Superior temporal gyrus (tissue), 1 donor: ENCODE data around the gene BMP5.

ENCODE experiments used
- DNase-seq: peaks from one replicate; pipeline ENCODE4 v3.0.0-alpha.2; 2016; ENCODE audit errors: extremely low spot score

The BMP5 gene

GRCh38 chr6:55812509-55812908, 62.9 kb downstream of the BMP5 start:
- DNase-seq = no peak

GRCh38 chr6:55811074-55811473, 64.3 kb downstream of the BMP5 start:
- no peak for DNase-seq

DNA sequence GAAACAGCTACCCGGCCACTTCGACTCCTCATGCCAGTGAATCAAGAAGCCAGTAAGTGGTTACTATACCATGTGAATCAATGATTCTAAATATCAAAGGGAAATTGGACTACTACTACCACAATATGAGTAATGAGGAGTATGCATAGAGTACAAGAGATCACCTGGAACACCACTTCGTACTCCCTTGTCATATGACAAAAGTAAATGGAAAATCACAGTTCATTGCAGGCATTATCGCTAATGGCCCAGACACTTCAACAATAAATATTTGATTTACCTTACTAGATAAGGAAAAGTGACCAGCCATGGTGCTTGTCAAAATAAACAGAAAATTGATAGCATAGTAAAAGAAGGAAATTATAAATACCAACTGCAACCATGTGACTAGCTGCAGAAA, 73.1 kb downstream of the BMP5 start:
- DNase-seq = no peak

DNA sequence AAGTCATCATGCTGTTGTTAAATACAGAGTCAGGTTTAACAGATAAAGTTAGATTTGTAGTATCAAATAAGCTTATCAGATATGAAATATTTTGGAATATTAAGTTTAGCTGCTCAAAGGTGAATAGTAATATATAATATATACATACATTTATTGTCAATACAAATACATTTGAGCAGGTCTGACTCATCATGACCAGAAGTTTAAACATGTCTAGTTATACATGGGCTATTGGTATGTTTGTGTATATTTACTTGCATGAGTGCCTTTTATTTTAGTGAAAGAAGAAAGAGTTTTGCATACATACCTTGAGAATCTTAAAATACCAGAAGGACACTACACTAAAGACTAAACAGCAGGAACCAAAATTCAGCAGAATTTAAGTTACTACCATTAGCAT, 76.8 kb downstream of the BMP5 start:
- no peak for DNase-seq

- DNase-seq = no peak
Measured at GRCh38 chr6:55794136-55794812, 81.1 kb downstream of the BMP5 start.

DNA sequence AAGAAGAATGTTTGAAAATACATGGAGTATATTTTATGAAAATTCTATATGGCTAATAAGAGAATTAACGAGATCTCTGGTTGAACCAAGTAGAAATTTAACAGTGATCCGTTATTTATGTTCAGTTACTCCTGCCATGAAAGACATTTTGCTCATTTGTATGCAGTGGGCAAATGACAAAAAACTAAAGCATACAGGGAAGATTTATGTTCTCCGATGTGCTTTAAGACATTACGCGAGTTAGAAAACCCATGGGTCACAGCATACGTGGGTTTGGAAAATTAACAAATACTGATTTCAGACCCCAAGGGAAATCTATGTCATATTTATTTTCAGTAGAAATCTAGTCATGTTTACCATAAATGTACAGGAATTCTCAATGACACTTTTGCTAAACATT, 90.1 kb downstream of the BMP5 start:
- no peak for DNase-seq

- DNase-seq = no peak
Measured at GRCh38 chr6:55782275-55782674, 93.1 kb downstream of the BMP5 start.

DNA sequence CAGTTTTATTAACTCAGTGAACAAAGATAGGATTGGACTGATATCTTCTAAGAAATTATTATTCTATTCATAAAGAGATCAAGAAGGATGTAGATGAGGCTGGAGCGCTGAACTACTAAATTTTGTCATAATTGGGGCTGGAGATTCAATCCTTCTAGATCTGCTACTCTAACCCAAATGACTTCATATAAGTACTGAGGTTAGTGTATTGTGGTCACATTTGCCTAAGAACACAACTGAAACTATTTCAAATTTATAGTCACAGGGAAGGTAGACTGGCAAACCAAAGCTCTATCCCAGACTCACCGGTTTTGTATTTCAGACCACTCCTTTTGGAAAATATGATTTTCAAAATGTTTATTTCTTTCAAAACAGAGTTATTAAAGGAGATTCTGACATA, 96.7 kb downstream of the BMP5 start:
- DNase-seq = no peak

DNA sequence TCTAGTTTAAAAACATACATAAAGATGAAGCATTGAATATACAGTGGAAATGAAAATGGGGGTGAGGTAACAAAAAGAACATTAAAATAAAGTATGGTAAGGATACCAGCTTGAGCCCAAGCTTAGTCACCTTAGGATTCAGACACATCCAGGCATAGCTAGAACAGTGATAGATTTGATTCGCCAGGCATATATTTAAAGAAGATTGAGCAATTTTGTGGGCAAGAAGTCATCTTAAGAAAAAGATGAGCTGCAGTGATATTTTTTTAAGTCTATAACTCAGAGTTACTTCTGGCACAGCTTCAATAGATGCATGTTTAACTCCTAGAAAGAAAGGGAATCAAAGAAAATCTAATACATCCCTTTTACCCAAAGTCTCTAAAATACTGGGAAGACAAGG, 97.9 kb downstream of the BMP5 start:
- no peak for DNase-seq

- DNase-seq = no peak
Measured at GRCh38 chr6:55776113-55776512, 99.3 kb downstream of the BMP5 start.

GRCh38 chr6:55775029-55775318, 100.4 kb downstream of the BMP5 start:
- DNase-seq = no peak

DNA sequence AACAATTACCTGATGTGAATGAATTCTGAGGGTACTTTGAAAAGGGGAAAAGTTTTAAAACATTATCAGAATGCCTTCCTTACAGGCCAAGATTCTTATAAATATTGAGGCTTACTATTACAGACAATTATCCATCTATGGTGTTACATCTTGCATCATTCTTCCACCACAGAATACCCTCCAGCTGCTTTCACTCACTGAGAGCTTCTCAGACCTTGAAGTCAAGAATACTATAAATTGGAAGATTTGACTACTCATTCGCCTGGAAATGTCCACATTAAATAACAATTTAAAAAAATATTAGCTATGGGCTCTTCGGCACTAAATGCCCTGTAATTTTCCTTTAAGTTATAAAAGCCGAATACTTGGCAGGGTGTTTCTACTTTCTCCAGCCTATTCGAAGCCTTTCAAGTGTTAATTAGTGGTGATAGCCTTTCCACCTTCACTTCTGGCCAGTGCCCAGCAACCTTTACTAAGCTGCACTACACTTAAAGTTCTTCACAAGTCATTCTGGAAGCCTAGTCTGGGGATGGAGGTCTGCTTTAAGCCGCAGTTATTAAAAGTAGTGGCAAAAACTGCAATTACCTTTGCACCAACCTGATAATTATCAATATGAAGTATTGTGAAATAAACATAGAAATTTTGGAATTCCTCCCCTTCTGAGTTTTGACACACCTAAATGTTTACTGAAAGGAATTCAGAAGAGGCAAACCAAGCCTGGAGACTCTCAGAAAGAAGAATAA, 100.9 kb downstream of the BMP5 start:
- DNase-seq = no peak

- no peak for DNase-seq
Measured at GRCh38 chr6:55773620-55774216, 101.7 kb downstream of the BMP5 start.

DNA sequence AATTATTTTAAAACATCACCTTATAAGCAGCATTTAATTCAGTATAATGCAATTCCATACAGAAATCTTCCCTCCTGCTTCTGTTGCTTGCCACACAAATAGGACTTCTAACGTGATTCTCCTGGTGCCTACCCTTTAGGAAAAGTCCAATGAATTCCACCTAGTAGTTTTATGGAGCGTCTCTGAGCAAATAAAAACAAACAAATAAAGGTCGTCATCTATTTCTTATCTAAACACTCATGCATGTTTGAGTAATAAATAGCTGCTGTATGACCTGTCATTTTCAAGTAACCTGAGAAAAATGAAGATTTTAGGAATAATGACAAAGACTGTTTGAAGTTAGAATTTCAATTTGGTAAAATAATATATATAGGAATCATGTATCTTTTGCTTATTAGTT, 102.7 kb downstream of the BMP5 start:
- DNase-seq = no peak

DNA sequence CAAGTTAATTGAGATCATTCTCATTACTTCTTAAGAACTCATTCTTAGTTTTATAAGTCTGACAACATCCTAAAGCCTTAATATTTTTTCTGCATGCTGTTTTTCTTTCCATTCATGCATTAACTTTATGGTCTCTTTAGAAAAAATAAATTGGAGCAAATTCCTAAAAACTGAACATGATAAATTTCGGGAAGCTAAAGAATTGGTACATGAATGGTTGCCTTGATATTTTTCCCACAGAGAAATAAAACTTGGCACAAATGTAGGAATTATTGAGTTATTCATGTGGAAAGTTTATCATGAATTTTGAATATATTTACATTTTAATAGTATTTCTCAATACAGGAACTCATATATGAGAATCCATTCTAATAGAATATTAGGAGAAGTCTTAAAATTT, 115.9 kb downstream of the BMP5 start:
- no peak for DNase-seq

- DNase-seq = no peak
Measured at GRCh38 chr6:55758156-55758937, 117.0 kb downstream of the BMP5 start.

- no peak for DNase-seq
Measured at GRCh38 chr6:55756531-55757031, 118.8 kb downstream of the BMP5 start.

DNA sequence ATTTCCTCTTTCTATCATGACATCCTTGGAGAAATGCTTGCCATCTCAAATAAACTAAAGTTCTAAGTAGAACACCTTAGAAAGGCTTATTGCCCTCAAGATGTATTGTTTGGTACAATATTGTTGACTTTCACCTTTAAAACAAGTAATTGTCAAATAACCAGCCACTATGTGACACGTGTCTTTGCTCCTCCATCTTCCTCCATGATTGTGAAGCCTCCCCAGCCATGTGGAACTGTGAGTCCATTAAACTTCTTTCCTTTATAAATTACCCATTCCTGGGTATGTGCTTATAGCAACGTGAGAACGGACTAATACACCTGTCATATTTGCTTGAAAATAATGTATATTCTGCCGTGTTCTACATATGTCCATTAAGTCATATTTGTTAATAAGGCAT, 126.5 kb downstream of the BMP5 start:
- no peak for DNase-seq

DNA sequence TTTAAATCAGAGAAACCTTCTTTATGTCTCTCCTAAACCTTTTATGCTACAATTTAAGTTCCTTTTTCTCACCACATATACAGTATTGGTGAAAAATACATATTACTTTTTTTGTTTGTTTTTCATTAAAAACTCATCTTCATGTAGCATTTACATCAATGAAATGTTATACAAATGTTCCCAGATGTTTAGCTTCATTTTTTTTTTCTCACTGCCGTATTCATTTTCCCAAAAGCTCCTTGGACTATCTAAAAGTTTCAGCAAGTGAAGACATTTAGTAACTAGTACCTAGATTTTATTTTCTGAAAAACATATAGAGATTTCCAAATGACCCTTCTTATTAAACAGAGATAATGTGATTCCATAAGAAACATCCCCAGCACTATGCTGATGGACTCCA, 128.9 kb downstream of the BMP5 start:
- no peak for DNase-seq

- no peak for DNase-seq
Measured at GRCh38 chr6:55734256-55734655, 141.1 kb downstream of the BMP5 start.

- DNase-seq = no peak
Measured at GRCh38 chr6:55729665-55730064, 145.7 kb downstream of the BMP5 start.

GRCh38 chr6:55726144-55726543, 149.2 kb downstream of the BMP5 start:
- DNase-seq = no peak
